Osteoblast (primary cell): Measurements from ENCODE around the gene PEMT. TPM values are rescaled to one million over a fixed set of nuclear protein-coding genes. Genes with fewer than 3 reads are reported as not detected.

Experiments
- DNase-seq: peaks from one replicate; pipeline ENCODE4 v3.0.0; 2011; ENCODE audit warnings: low spot score, mixed read lengths; ENCODE audit not compliant: insufficient read length; ENCODE audit errors: missing footprints
- H2AFZ ChIP-seq: 2 replicates; pipeline ENCODE4 v1.6.0; 2011; ENCODE audit warnings: mild to moderate bottlenecking, low read length
- H3K27ac ChIP-seq: 2 replicates; pipeline ENCODE4 v1.5.1; 2011; ENCODE audit warnings: mild to moderate bottlenecking, low read depth, low read length, moderate library complexity
- H3K27me3 ChIP-seq: 2 replicates; pipeline ENCODE4 v1.6.0; 2012; ENCODE audit warnings: mild to moderate bottlenecking, control low read depth, inconsistent platforms, low read length, moderate library complexity; ENCODE audit not compliant: insufficient read depth
- H3K36me3 ChIP-seq: 2 replicates; pipeline ENCODE4 v1.5.1; 2011; ENCODE audit warnings: mild to moderate bottlenecking, low read length, control low read depth, moderate library complexity; ENCODE audit not compliant: insufficient read depth
- H3K4me1 ChIP-seq: 2 replicates; pipeline ENCODE4 v1.5.1; 2011; ENCODE audit warnings: mild to moderate bottlenecking, low read length, control low read depth, moderate library complexity; ENCODE audit not compliant: insufficient read depth
- H3K4me2 ChIP-seq: 2 replicates; pipeline ENCODE4 v1.6.0; 2011; ENCODE audit warnings: mild to moderate bottlenecking, low read length; ENCODE audit not compliant: insufficient read depth
- H3K4me3 ChIP-seq: fragments of 200-600 bp; sonication (generic); 3 replicates; pipeline ENCODE4 v1.5.1; 2012; ENCODE audit warnings: mild to moderate bottlenecking, low read length, inconsistent platforms; ENCODE audit not compliant: insufficient read depth
- H3K79me2 ChIP-seq: 2 replicates; pipeline ENCODE4 v1.6.0; 2012; ENCODE audit warnings: mild to moderate bottlenecking, low read length, control low read depth, inconsistent platforms; ENCODE audit not compliant: insufficient read depth
- H3K9me3 ChIP-seq: 2 replicates; pipeline ENCODE4 v1.5.1; 2011; ENCODE audit warnings: low read depth, low read length, control low read depth
- H4K20me1 ChIP-seq: 2 replicates; pipeline ENCODE4 v1.6.0; 2012; ENCODE audit warnings: mild to moderate bottlenecking, low read length, control low read depth; ENCODE audit not compliant: insufficient read depth
- CTCF ChIP-seq: IDR thresholded peaks from 2 replicates; pipeline ENCODE4 v1.5.1; 2011; ENCODE audit warnings: mild to moderate bottlenecking, low read depth, low read length, moderate library complexity; ENCODE audit errors: extremely low read depth
- total RNA-seq: library from RNA; depleted of rRNA; stranded (reverse); fragments of >200 nt; gene quantifications from 2 replicates; pipeline ENCODE4 v1.2.3, GENCODE V29; 2012

PEMT gene
- total RNA-seq, 1 donor, result 26.4 TPM

- no peaks in the 10 kb centered on the region for H3K79me2 ChIP-seq
- no peak overlapping the region for H3K4me3 ChIP-seq
- no peaks in the 10 kb centered on the region for H3K36me3 ChIP-seq
- H3K27ac ChIP-seq, result no peak overlapping the region
- DNase-seq, result peak; percentile 53
- peaks cover 14% of the 10 kb centered on the region for H4K20me1 ChIP-seq
- peaks cover 12% of the 10 kb centered on the region for H3K4me1 ChIP-seq
- H3K4me2 ChIP-seq, result no peak overlapping the region
- H2AFZ ChIP-seq, result no peak overlapping the region
- H3K27me3 ChIP-seq, result no peaks in the 10 kb centered on the region
- TF ChIP-seq CTCF, result no peak
- no peaks in the 10 kb centered on the region for H3K9me3 ChIP-seq
These were observed 41.7 kb downstream of the PEMT start for GRCh38 chr17:17549732-17550366.

- Histone ChIP-seq H3K4me2 (no peak overlapping the region), H2AFZ (no peak overlapping the region), H3K79me2 (no peaks in the 10 kb centered on the region), H4K20me1 (peaks cover 14% of the 10 kb centered on the region), H3K36me3 (no peaks in the 10 kb centered on the region), H3K27me3 (no peaks in the 10 kb centered on the region), H3K4me1 (peaks cover 12% of the 10 kb centered on the region), H3K9me3 (no peaks in the 10 kb centered on the region), H3K4me3 (no peak overlapping the region), H3K27ac (no peak overlapping the region)
- TF ChIP-seq CTCF, result no peak
- DNase-seq, result peak; percentile 83
These were observed 43.5 kb downstream of the PEMT start for GRCh38 chr17:17548044-17548443.

GRCh38 chr17:17547210-17547764 lies 44.2 kb downstream of the PEMT start:
- H3K79me2 ChIP-seq, result no peaks in the 10 kb centered on the region
- peaks cover 12% of the 10 kb centered on the region for H3K4me1 ChIP-seq
- peaks cover 14% of the 10 kb centered on the region for H4K20me1 ChIP-seq
- no peaks in the 10 kb centered on the region for H3K36me3 ChIP-seq
- H3K27me3 ChIP-seq, result no peaks in the 10 kb centered on the region
- no peak overlapping the region for H3K27ac ChIP-seq
- H2AFZ ChIP-seq, result no peak overlapping the region
- no peak for TF ChIP-seq CTCF
- H3K4me3 ChIP-seq, result no peak overlapping the region
- H3K4me2 ChIP-seq, result no peak overlapping the region
- DNase-seq, result no peak
- H3K9me3 ChIP-seq, result no peaks in the 10 kb centered on the region

GRCh38 chr17:17546399-17547185 lies 44.9 kb downstream of the PEMT start:
- H3K4me3 ChIP-seq, result no peak overlapping the region
- no peak overlapping the region for H3K27ac ChIP-seq
- TF ChIP-seq CTCF, result no peak
- peaks cover 14% of the 10 kb centered on the region for H4K20me1 ChIP-seq
- no peaks in the 10 kb centered on the region for H3K9me3 ChIP-seq
- no peaks in the 10 kb centered on the region for H3K27me3 ChIP-seq
- no peak for DNase-seq
- no peaks in the 10 kb centered on the region for H3K36me3 ChIP-seq
- H2AFZ ChIP-seq, result no peak overlapping the region
- H3K4me2 ChIP-seq, result no peak overlapping the region
- no peaks in the 10 kb centered on the region for H3K79me2 ChIP-seq
- H3K4me1 ChIP-seq, result peaks cover 12% of the 10 kb centered on the region
